Neural progenitor cell (in vitro differentiated cells): ENCODE results near the gene HSD3B1.

Experiments
- EZH2 ChIP-seq: fragments of 200-600 bp; sonication (generic); IDR thresholded peaks from 2 replicates; pipeline ENCODE4 v1.6.1; 2017; ENCODE audit warnings: antibody characterized with exemption, mild to moderate bottlenecking, moderate library complexity
- EZH2phosphoT487 ChIP-seq: fragments of 200-600 bp; sonication (generic); IDR thresholded peaks from 2 replicates; pipeline ENCODE4 v1.6.1; 2017; ENCODE audit warnings: antibody characterized with exemption

- TF ChIP-seq EZH2phosphoT487 (no peak), EZH2 (no peak)
These were observed 49.4 kb downstream of the HSD3B1 start for GRCh38 chr1:119556423-119556822.
